Measurements from ENCODE around the gene ASPA. TPM values are rescaled to one million over a fixed set of nuclear protein-coding genes. Genes with fewer than 3 reads are reported as not detected.

Gene ASPA
- total and polyA plus RNA-seq, 2 of the 13 experiments (the other 11 are each of a cell fraction or from before 2014, with no cell fraction given) = not detected

DNA sequence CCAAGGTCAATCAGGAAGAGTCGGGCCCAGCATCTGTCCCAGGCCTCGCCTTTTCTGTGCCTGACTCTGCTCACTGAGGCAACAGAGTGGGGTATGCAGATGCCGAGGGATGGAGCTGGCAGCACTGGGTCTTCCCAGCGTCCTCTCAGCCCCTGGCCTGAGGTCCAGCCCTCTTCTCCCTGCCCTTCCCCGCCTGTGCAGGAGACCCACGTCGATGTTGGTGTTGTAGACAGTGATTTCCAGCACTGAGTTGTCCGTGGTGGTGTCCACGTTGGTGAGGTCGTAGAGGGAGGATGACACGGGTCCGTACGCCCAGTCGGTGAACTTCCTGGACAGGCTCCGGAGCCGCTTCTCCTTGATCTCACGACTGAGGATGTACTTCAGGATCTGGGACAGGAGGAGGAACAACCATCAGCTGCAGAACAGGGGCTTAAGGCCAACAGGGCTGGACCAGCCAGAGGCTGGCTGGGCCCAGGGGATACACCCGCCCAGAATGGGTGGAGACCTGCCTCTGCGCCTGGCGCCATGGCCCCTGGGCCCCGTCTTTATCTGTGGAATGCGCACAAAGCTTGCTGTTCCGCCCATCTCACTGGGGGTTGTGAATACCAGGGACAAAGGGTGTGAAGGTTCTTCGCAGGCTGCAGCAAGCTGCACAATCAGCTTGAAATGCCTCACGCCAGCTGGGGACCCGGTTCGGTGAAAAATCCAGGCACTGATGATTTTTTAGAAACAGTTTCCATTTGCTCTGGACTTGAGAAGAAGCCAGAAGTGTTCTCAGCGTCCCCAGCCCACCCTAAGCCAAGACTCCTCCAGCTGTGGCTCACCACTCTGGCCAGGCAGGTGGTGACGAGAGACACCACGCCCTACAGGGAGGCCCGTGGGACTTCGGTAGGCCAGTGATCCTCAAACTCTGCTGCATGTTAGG, 54.3 kb downstream of the ASPA start (continued):
- TF ChIP-seq SKIL (CRISPR knock-in tag; IDR thresholded peaks at IDR 0.05; ENCODE audit: borderline replicate concordance) = 0 out of 2 replicates have a peak, but pooled peaks have one; percentile 9
- TF ChIP-seq MED13 (CRISPR knock-in tag; IDR thresholded peaks at IDR 0.05) = 0 out of 2 replicates have a peak, but pooled peaks have one; percentile 21
- TF ChIP-seq TEAD2 (CRISPR knock-in tag; IDR thresholded peaks at IDR 0.05) = no peak
- TF ChIP-seq KLF12 (CRISPR knock-in tag; IDR thresholded peaks at IDR 0.05; ENCODE audit: borderline replicate concordance) = 0 out of 2 replicates have a peak, but pooled peaks have one; percentile 57
- peak; percentile 65; the same call in 1 of the 2 replicates for TF ChIP-seq HNF4G (IDR thresholded peaks at IDR 0.05; ENCODE audit: borderline replicate concordance, low read depth, low read length)
- no peak for TF ChIP-seq HNF4G (CRISPR knock-in tag; IDR thresholded peaks at IDR 0.05; ENCODE audit: borderline replicate concordance, low read depth)
- TF ChIP-seq, protein P1, sequence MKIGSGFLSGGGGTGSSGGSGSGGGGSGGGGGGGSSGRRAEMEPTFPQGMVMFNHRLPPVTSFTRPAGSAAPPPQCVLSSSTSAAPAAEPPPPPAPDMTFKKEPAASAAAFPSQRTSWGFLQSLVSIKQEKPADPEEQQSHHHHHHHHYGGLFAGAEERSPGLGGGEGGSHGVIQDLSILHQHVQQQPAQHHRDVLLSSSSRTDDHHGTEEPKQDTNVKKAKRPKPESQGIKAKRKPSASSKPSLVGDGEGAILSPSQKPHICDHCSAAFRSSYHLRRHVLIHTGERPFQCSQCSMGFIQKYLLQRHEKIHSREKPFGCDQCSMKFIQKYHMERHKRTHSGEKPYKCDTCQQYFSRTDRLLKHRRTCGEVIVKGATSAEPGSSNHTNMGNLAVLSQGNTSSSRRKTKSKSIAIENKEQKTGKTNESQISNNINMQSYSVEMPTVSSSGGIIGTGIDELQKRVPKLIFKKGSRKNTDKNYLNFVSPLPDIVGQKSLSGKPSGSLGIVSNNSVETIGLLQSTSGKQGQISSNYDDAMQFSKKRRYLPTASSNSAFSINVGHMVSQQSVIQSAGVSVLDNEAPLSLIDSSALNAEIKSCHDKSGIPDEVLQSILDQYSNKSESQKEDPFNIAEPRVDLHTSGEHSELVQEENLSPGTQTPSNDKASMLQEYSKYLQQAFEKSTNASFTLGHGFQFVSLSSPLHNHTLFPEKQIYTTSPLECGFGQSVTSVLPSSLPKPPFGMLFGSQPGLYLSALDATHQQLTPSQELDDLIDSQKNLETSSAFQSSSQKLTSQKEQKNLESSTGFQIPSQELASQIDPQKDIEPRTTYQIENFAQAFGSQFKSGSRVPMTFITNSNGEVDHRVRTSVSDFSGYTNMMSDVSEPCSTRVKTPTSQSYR (CRISPR knock-in tag; IDR thresholded peaks at IDR 0.05; ENCODE audit: borderline replicate concordance) = peak; percentile 77
- TF ChIP-seq SIN3A (IDR thresholded peaks at IDR 0.05; ENCODE audit: borderline replicate concordance, low read depth, low read length) = no peak
- peak in 1 of 2 experiments; percentile 32; a peak in 2 of 4 replicates for TF ChIP-seq POLR2A (IDR thresholded peaks at IDR 0.05; ENCODE audit: insufficient read depth in 1 of 2, low read depth in 2 of 2, low read length in 2 of 2)
- no peak for TF ChIP-seq ZNF232 (CRISPR knock-in tag; IDR thresholded peaks at IDR 0.05; ENCODE audit: borderline replicate concordance)
- no peak for TF ChIP-seq FOXK1 (CRISPR knock-in tag; IDR thresholded peaks at IDR 0.05; ENCODE audit: borderline replicate concordance, low read depth)
- TF ChIP-seq SP5 (CRISPR knock-in tag; IDR thresholded peaks at IDR 0.05; ENCODE audit: borderline replicate concordance, low read depth) = peak; percentile 90; the same call in 1 of the 2 replicates
- TF ChIP-seq FOXM1 (CRISPR knock-in tag; IDR thresholded peaks at IDR 0.05) = 0 out of 2 replicates have a peak, but pooled peaks have one; percentile 28
- peak; percentile 38; the same call in 1 of the 2 replicates for TF ChIP-seq ZMYM4 (CRISPR knock-in tag; IDR thresholded peaks at IDR 0.05)
- no peak for TF ChIP-seq REXO4 (CRISPR knock-in tag; IDR thresholded peaks at IDR 0.05; ENCODE audit: borderline replicate concordance)
- no peak for TF ChIP-seq WIZ (CRISPR knock-in tag; IDR thresholded peaks at IDR 0.05)
- no peak for TF ChIP-seq RCOR2 (CRISPR knock-in tag; IDR thresholded peaks at IDR 0.05)
- peak; percentile 96 for TF ChIP-seq TEAD3 (CRISPR knock-in tag; optimal IDR thresholded peaks at IDR 0.05; ENCODE audit: borderline replicate concordance)
- TF ChIP-seq HES4 (CRISPR knock-in tag; IDR thresholded peaks at IDR 0.05; ENCODE audit: borderline replicate concordance) = no peak
- 0 out of 2 replicates have a peak, but pooled peaks have one; percentile 14 for TF ChIP-seq JUND (CRISPR knock-in tag; IDR thresholded peaks at IDR 0.05)
- TF ChIP-seq, protein P2, sequence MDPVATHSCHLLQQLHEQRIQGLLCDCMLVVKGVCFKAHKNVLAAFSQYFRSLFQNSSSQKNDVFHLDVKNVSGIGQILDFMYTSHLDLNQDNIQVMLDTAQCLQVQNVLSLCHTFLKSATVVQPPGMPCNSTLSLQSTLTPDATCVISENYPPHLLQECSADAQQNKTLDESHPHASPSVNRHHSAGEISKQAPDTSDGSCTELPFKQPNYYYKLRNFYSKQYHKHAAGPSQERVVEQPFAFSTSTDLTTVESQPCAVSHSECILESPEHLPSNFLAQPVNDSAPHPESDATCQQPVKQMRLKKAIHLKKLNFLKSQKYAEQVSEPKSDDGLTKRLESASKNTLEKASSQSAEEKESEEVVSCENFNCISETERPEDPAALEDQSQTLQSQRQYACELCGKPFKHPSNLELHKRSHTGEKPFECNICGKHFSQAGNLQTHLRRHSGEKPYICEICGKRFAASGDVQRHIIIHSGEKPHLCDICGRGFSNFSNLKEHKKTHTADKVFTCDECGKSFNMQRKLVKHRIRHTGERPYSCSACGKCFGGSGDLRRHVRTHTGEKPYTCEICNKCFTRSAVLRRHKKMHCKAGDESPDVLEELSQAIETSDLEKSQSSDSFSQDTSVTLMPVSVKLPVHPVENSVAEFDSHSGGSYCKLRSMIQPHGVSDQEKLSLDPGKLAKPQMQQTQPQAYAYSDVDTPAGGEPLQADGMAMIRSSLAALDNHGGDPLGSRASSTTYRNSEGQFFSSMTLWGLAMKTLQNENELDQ (CRISPR knock-in tag; IDR thresholded peaks at IDR 0.05; ENCODE audit: borderline replicate concordance) = no peak
